Effector CD4-positive, alpha-beta T cell (primary cell): ENCODE results near the gene AUNIP. TPM values are rescaled to one million over a fixed set of nuclear protein-coding genes. Genes with fewer than 3 reads are reported as not detected.

Experiments
- DNase-seq: peaks from one replicate; pipeline ENCODE4 v3.0.0-alpha.2; 2020
- total RNA-seq: gene quantifications from one replicate; lab custom pipeline; 2026; lab: John Stamatoyannopoulos, UW

Gene AUNIP
- total RNA-seq: not detected

GRCh38 chr1:25858906-25859789 lies at the start of gene AUNIP:
Gene AUNIP (minus strand): TSS chr1:25859457. CDS start chr1:25859357, 100 bp downstream.
- peak; percentile 85 for DNase-seq

- DNase-seq: no peak
These were observed 49.8 kb upstream of the AUNIP start for GRCh38 chr1:25909040-25909439.

DNA sequence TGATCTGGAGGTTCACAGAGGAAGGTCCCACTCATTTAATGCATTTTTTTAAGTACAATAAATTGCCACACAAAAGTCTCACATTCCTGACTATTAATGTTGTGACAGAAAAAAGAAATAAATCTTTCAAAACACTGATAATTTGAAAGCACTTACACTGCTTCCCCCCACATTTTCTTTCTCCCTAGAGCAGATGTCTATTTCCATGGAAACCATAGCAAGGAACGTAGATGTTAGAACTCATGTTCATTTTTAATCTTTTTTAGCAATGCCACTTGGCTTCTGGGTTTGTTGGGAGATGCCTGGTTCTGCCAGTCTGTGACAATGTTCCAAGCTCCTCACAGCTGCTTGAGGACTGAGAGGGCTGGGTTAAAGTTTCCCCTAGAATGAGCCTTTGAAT lies 48.9 kb upstream of the AUNIP start:
- no peak for DNase-seq

DNA sequence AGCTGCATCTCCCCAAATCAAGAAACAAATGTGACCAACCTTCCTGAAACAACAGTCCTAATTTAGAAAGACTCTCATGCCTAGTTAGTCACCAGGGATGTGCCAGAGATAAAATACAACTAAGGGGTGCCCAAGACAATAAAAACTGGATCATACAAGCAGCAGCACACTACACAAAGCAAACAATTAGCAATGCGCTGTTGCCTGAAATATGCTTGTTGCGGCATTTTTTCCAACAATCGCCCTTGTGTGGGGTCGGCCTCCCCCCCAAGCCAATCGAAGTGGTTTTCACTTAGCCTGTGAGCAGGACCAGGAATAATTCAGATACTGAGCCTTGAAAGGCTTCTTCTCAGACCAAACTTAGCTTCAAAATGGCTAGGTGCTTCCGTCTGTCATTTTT lies 48.3 kb upstream of the AUNIP start:
- DNase-seq: no peak

DNA sequence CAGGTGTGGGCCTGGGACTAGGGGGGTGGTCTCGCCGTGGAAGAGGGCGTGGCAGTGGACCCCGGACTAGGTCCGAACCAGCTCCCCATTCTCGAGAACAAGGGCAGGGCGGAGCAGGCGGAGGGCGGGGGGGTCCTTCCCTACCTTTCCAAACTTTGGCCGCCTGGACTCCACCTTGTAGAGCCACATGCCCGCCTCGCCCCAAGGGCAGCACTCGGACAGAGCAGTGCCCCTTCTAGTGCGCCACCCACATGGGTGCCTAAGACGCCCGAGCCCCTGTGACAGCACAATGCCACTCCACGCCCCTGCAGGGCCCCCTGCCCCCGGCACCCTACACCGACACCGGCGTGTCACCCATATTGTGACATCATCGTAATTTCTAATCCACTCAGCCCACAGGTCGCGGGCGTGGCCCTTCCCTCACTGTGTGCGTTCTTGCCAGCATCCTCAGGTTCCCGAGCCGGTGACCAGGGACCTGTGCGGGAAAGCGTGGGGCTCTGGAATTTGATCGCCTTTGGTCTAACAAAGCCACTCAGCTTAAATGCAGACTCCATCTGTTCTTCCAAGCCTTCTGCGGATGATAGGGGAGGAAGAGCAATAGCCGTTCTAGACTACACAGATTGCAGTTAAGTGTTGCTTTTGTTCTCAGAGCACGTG lies 47.5 kb upstream of the AUNIP start:
- DNase-seq: peak; percentile 29

DNA sequence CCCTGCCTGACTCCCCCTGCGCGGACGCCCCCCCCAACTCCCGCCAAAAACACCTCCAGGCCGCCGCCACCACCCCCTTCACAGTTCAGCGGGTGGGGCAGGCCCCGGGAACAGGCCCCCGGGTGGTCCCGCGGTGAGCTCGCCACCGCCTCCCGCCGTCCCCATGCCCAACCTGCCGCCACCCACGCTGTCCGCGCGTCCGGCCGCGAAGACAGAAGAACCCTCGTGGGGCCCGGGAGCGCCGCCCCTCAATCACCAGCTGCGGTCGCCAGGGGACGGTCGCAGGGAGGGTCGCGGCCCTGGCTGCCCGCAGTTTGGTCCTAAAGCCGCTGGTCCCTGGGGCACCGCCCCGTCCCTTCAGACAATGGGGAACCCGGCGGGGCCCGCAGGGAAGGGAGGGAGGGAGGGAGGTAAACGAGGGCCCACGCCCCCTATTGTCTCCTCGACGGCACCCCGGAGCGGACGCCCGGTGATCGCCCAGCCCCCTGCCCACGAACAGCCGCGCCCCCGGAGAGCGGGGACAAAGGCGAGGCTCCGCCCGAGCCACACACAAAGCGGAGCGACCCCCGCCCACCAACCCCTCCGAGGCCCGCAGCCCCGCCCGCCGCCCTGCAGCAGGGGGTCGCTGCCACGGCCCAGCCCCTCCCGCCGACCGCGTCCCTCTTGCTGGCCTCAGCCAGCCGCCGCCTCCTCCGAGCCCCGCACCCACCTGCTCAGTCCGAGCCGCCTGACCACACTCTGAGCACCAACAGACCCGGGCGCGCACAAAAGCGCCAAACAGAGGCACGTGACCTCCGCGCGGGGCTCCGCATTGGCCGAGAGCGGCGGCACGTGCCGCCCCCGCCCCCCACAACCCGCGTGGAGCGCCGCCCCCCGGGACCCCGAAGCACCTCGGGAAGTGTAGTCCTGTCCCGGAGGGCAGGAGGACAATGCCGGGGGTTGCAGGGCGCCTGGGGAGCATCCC lies 46.7 kb upstream of the AUNIP start, which contains the start of gene STMN1:
Gene STMN1 (minus strand): TSS at position 740 of the 964 bp plus-strand sequence. CDS start 1,743 bp downstream, outside the sequence.
- DNase-seq: peak; percentile 86

DNA sequence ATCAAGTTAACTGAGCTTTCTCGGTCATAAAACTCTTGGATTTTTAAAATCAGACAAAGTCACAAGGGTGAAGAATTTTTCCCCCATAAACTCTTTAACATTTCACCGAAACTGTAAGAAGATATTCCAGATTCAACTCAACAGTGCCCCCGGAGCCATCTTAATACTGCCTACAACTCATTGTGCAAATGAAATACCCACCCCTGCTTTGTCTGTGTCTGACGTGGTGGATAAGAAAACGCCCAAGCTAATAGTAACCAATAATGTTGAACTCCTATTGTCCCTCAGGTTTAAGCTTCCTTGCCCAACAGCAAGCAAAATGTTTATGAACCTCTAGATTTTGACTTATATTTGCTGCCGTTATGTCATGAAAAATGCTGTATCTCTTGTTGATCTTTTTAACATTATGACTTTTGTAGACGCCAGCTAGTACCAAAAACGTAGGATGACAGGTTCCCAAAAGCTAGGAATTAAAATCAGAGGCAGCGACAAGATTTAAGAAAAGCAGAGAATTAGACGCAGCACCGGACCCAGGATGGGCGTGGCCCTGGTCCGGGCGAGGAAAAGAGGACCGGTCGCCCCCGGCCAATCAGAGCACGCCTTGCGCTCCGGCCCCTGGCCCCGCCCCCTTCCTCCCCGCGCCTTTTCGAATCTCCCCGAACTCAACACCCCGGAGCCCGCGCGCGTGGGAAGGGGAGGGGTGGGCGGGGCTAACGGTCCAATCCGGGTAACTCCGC lies 45.9 kb upstream of the AUNIP start:
- DNase-seq: peak; percentile 85

DNA sequence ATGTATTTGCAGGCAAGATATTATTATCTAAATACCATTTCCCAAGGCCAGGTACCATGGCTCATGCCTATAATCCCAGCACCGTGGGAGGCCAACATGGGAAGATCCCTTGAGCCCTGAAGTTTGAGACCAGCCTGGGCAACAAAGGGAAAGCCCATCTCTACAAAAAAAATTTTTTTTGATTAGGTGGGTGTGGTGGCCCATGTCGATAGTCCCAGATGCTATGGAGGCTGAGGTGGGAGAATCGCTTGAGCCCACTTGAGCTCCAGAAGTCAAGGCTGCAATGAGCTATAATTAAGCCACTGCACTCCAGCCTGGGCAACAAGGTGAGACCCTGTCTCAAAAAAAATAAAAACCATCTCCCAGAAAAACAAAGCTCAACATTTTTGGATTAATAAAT lies 44.7 kb upstream of the AUNIP start:
- DNase-seq: no peak

DNA sequence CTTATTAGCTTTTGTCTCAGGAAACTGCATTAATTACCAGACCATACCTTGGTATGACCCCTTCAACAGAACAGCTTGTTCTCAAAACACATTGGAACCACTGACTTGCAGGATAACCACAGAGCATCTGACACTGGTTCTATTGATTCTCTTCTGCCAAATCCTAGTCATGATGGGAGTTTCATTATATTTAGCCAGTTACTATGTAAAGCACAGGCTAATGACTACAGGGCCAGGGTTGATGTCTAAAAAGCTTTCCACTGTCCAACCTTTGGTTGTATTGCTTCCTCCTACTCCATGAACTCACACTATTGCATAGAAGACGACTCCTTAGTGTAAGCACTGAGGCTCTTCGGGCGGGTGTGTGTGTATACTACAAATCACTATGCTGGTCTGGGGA lies 43.2 kb upstream of the AUNIP start:
- no peak for DNase-seq

DNA sequence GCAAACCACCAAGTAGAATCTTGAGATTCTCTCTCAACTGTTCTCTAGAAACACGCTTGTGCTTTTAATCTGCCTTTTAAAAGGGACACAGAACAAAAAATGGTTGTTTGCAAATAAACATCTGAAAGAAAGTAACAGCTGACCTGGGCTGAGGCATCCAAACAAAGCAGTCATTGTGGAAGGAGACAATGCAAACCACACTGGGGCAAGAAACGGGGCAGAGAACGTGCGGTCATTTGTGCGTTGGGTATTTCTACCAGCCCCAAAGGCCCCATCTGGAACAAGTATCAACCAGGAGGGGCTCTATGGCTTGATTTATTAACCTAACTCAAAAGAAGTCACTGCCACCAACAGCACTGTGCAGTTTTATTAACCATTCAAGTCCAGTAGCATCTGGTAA lies 41.0 kb upstream of the AUNIP start:
- DNase-seq: no peak

- no peak for DNase-seq
These were observed 40.5 kb upstream of the AUNIP start for GRCh38 chr1:25899792-25900191.

DNA sequence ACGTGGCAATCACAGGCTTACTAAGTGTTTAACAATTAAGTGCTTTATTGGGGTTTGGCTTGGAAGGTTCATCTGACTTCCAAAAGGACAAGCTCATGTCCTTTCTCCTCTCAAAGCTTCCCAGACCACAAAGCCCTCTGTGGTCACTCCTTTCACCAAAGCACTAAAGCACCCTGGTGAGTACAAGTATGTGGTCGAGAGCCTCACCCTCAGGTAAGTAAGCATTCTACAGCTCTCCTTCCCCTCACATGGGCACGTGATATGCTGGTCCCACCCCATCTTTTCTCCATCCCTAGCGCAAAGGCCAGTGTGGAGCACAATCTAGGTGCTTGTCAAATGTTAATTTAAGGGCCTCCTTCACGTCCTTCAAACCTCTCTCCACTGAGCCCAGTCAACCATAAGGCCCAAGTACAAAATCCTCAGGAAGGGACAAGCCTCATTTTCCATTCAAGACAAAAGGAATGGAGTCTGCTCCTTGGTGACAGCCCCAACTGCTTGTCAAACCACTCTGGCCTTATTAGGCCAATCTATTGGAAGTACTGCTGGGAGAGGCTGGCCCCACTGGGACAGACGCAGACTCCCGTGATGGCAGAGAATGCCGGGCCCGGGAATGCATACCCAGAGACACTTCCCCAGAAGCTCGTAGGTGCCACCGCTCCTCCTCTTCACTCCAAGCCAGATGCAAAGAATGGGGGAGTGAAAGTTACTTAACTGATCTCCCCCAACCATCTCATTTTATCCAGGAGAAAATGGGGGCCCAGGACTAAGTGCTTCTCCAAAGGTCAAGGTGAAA lies 39.2 kb upstream of the AUNIP start:
- DNase-seq: no peak

GRCh38 chr1:25897754-25898153 lies 38.5 kb upstream of the AUNIP start:
- DNase-seq: no peak

GRCh38 chr1:25896266-25896665 lies 37.0 kb upstream of the AUNIP start:
- no peak for DNase-seq

- DNase-seq: peak; percentile 84
These were observed 36.2 kb upstream of the AUNIP start for GRCh38 chr1:25895365-25895990.

GRCh38 chr1:25893116-25893515 lies 33.9 kb upstream of the AUNIP start:
- no peak for DNase-seq

DNA sequence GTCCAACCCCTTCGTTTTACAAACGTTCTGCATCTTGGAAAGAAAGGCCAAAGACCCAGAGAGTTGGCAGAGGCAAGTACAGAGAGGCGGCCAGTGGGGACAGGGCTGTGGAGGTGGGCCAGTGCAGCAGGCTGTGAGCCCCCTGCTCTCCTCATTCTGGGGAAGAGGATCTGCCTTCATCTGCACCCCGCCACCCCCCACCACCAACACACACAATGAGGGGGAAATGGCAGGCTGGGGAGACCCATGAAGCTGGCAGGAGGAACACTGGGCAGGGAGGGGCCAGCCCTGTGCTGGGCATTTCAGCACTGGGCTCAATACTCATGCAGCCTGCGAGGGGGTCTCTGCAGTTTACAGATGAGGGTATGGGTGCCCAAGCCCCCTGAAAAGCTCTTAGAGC lies 32.3 kb upstream of the AUNIP start:
- no peak for DNase-seq

GRCh38 chr1:25890239-25891034 lies 31.2 kb upstream of the AUNIP start:
- no peak for DNase-seq

DNA sequence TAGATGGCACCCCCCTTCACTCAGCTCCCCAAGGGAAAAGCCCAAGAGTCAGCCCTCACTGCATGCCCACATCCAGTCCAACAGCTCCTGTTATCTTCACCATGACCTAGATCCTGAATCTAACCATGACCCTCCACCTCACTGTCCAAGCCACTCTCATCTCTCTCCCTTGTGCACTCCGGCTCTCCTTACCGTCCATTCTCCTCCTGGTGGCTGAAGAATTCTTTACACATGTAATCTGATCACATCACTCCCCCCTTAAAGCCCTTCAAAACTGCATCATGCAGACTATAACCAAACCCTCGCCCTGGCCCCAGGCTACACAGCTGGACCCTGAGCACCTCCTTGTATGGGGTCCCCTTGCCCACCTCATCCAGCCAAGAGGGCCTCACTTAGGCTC lies 30.2 kb upstream of the AUNIP start:
- no peak for DNase-seq

GRCh38 chr1:25888426-25888987 lies 29.2 kb upstream of the AUNIP start:
- no peak for DNase-seq
